PC-9 (cell line): Measurements from ENCODE around the gene ABCA1. TPM values are rescaled to one million over a fixed set of nuclear protein-coding genes. Genes with fewer than 3 reads are reported as not detected.

Experiments used
- BruUV-seq: library from RNA; stranded (reverse); fragments of 400-500 nt; replicated peaks from 2 replicates; lab custom pipeline; 2021; lab: Mats Ljungman, UMichigan
- CTCF ChIA-PET: fragments of 300-600 bp; sonication (Branson Sonifier 250); formaldehyde crosslinking; loops from one replicate; lab custom pipeline; 2022; ENCODE audit warnings: antibody characterized with exemption; lab: Charles Lee
- POLR2A ChIA-PET: fragments of 300-600 bp; sonication (Branson Sonifier 250); formaldehyde crosslinking; loops from one replicate; lab custom pipeline; 2022; ENCODE audit warnings: antibody characterized with exemption; ENCODE audit not compliant: unreplicated experiment; lab: Charles Lee
- DNase-seq, 2 experiments: peaks; one replicate each; pipeline versions ENCODE4 v3.0.0 to v3.0.0-alpha.2; 2015 to 2022; ENCODE audit warnings: mixed read lengths in 1 of 2
- H2AFZ ChIP-seq: fragments of 200-600 bp; sonication (generic); 2 replicates; pipeline ENCODE4 v1.8.1; 2017; ENCODE audit warnings: antibody characterized with exemption
- H3F3A ChIP-seq: fragments of 200-600 bp; sonication (generic); 2 replicates; pipeline ENCODE4 v1.8.1; 2017; ENCODE audit warnings: antibody characterized with exemption, mild to moderate bottlenecking, low read depth; ENCODE audit not compliant: insufficient read depth
- H3K27ac ChIP-seq: fragments of 200-600 bp; sonication (generic); 2 replicates; pipeline ENCODE4 v1.6.1; 2016; ENCODE audit warnings: mixed run types
- H3K27me3 ChIP-seq: fragments of 200-600 bp; sonication (generic); 2 replicates; pipeline ENCODE4 v1.6.1; 2016; ENCODE audit warnings: low read depth, mixed run types; ENCODE audit not compliant: insufficient read depth
- H3K36me3 ChIP-seq: fragments of 200-600 bp; sonication (generic); 2 replicates; pipeline ENCODE4 v1.6.1; 2016; ENCODE audit warnings: low read depth, mixed run types
- H3K4me1 ChIP-seq: fragments of 200-600 bp; sonication (generic); replicated peaks from 2 replicates; pipeline ENCODE4 v1.6.1; 2016; ENCODE audit warnings: mixed run types; ENCODE audit not compliant: insufficient read depth
- H3K4me2 ChIP-seq: fragments of 200-600 bp; sonication (generic); 2 replicates; pipeline ENCODE4 v1.6.1; 2017; ENCODE audit warnings: mixed run types
- H3K4me3 ChIP-seq: fragments of 200-600 bp; sonication (generic); 2 replicates; pipeline ENCODE4 v1.6.1; 2016; ENCODE audit warnings: mixed run types
- H3K79me2 ChIP-seq: fragments of 200-600 bp; sonication (generic); 2 replicates; pipeline ENCODE4 v1.6.1; 2017; ENCODE audit warnings: low read depth, mixed run types
- H3K9me2 ChIP-seq: fragments of 200-600 bp; sonication (generic); 2 replicates; pipeline ENCODE4 v1.8.1; 2017; ENCODE audit warnings: mild to moderate bottlenecking; ENCODE audit not compliant: insufficient read depth
- H3K9me3 ChIP-seq: fragments of 200-600 bp; sonication (generic); 2 replicates; pipeline ENCODE4 v1.8.1; 2016; ENCODE audit warnings: low read depth; ENCODE audit not compliant: insufficient read depth
- H4K20me1 ChIP-seq: fragments of 200-600 bp; sonication (generic); 2 replicates; pipeline ENCODE4 v1.8.1; 2017; ENCODE audit not compliant: insufficient read depth
- CTCF ChIP-seq: fragments of 200-600 bp; sonication (generic); conservative IDR thresholded peaks from 2 replicates; pipeline ENCODE4 v1.6.1; 2017; ENCODE audit warnings: mixed run types, antibody characterized with exemption, mild to moderate bottlenecking, moderate library complexity
- EZH2 ChIP-seq: fragments of 200-600 bp; sonication (generic); IDR thresholded peaks from 2 replicates; pipeline ENCODE4 v1.8.0; 2017; ENCODE audit warnings: antibody characterized with exemption, low read depth
- intact Hi-C: fragments of 100-400 bp; cut with micrococcal nuclease; formaldehyde crosslinking; loops from one replicate; pipeline ENCODE4 v1.10.0; 2022; ENCODE audit not compliant: unreplicated experiment
- total RNA-seq: library from RNA; stranded (reverse); gene quantifications from 2 replicates; pipeline ENCODE4 v1.2.3, GENCODE V29; 2021

Gene ABCA1
- total RNA-seq, 1 experiment from 2014 or later: 38.3 TPM

- Histone ChIP-seq H3K4me3 (no peak overlapping the region), H3K27me3 (no peaks in the 10 kb centered on the region), H3K9me3 (no peaks in the 10 kb centered on the region), H3K36me3 (peaks cover 55% of the 10 kb centered on the region), H3K27ac (no peak overlapping the region), H3K79me2 (0 out of 2 replicates have a peak, but pooled peaks cover 4% of the 10 kb centered on the region), H3K4me2 (no peak overlapping the region), H3K4me1 (no peaks in the 10 kb centered on the region), H2AFZ (no peak overlapping the region), H4K20me1 (peaks cover 5% of the 10 kb centered on the region; the same call in 1 of the 2 replicates), H3F3A (0 out of 2 replicates have a peak, but pooled peaks cover 12% of the 10 kb centered on the region), H3K9me2 (no peaks in the 10 kb centered on the region)
- TF ChIP-seq EZH2 (no peak), CTCF (no peak)
- intact Hi-C loops: no loop called here
- BruUV-seq: no TSS peak
- DNase-seq: no peak
- ChIA-PET POLR2A (no interaction called here), CTCF (no interaction called here)
Observed at GRCh38 chr9:104882566-104882965, 45.4 kb downstream of the ABCA1 start.

GRCh38 chr9:104882086-104882485 lies 45.9 kb downstream of the ABCA1 start:
- no peaks in the 10 kb centered on the region for H3K4me1 ChIP-seq
- H3K9me2 ChIP-seq: no peaks in the 10 kb centered on the region
- H3K27me3 ChIP-seq: no peaks in the 10 kb centered on the region
- 0 out of 2 replicates have a peak, but pooled peaks cover 12% of the 10 kb centered on the region for H3F3A ChIP-seq
- TF ChIP-seq CTCF (no peak), EZH2 (no peak)
- ChIA-PET CTCF (no interaction called here), POLR2A (no interaction called here)
- peaks cover 59% of the 10 kb centered on the region for H3K36me3 ChIP-seq
- intact Hi-C loops: no loop called here
- DNase-seq: no peak
- H3K4me2 ChIP-seq: no peak overlapping the region
- H2AFZ ChIP-seq: no peak overlapping the region
- H4K20me1 ChIP-seq: peaks cover 5% of the 10 kb centered on the region; the same call in 1 of the 2 replicates
- H3K4me3 ChIP-seq: no peak overlapping the region
- H3K79me2 ChIP-seq: 0 out of 2 replicates have a peak, but pooled peaks cover 4% of the 10 kb centered on the region
- BruUV-seq: no TSS peak
- no peak overlapping the region for H3K27ac ChIP-seq
- H3K9me3 ChIP-seq: no peaks in the 10 kb centered on the region

GRCh38 chr9:104879555-104880309 lies 48.2 kb downstream of the ABCA1 start:
- H3K36me3 ChIP-seq: peaks cover 47% of the 10 kb centered on the region
- intact Hi-C loops: no loop called here
- no peak overlapping the region for H2AFZ ChIP-seq
- no peak for TF ChIP-seq CTCF
- no peak for TF ChIP-seq EZH2
- CTCF ChIA-PET: no interaction called here
- H3K27me3 ChIP-seq: no peaks in the 10 kb centered on the region
- no peaks in the 10 kb centered on the region for H3K9me2 ChIP-seq
- H3K79me2 ChIP-seq: 0 out of 2 replicates have a peak, but pooled peaks cover 4% of the 10 kb centered on the region
- no TSS peak for BruUV-seq
- H3K4me3 ChIP-seq: no peak overlapping the region
- no peak overlapping the region for H3K27ac ChIP-seq
- H4K20me1 ChIP-seq: peaks cover 5% of the 10 kb centered on the region; the same call in 1 of the 2 replicates
- H3K4me1 ChIP-seq: no peaks in the 10 kb centered on the region
- peaks cover 12% of the 10 kb centered on the region; the same call in 1 of the 2 replicates for H3F3A ChIP-seq
- POLR2A ChIA-PET: no interaction called here
- no peaks in the 10 kb centered on the region for H3K9me3 ChIP-seq
- no peak for DNase-seq
- no peak overlapping the region for H3K4me2 ChIP-seq
